ENCODE results near the gene CMYA5. TPM values are rescaled to one million over a fixed set of nuclear protein-coding genes. Genes with fewer than 3 reads are reported as not detected.
A peak's percentile ranks its signal among the peaks of the same experiment; 100 is the strongest.

CMYA5 gene
- total RNA-seq, 4 donors from 2014 or later: 15.8 to 49.4 (median 27.0) TPM

- no peaks in the 10 kb centered on the region for H3K27me3 ChIP-seq
- no peak overlapping the region for H3K4me3 ChIP-seq
- DNase-seq: no peak
- peak overlapping the region; percentile 67 to 73 for H3K27ac ChIP-seq
- TF ChIP-seq POLR2A (IDR thresholded peaks at IDR 0.05) (no peak), CTCF (IDR thresholded peaks at IDR 0.05) (no peak)
- H3K4me1 ChIP-seq: peaks cover 0 to 6% of the 10 kb centered on the region in 2 donors
- no peaks in the 10 kb centered on the region for H3K9me3 ChIP-seq
- intact Hi-C loops (cut with DNase I; ENCODE audit: low total_unique reads): no loop called here
- no peaks in the 10 kb centered on the region for H3K36me3 ChIP-seq
Observed at GRCh38 chr5:79840084-79840990, 150.7 kb downstream of the CMYA5 start.

GRCh38 chr5:79841172-79841571, 151.5 kb downstream of the CMYA5 start:
- no peak for DNase-seq
- TF ChIP-seq CTCF (IDR thresholded peaks at IDR 0.05) (no peak), POLR2A (IDR thresholded peaks at IDR 0.05) (no peak)
- intact Hi-C loops (cut with DNase I; ENCODE audit: low total_unique reads): no loop called here
- H3K4me1 ChIP-seq: peaks cover 0 to 6% of the 10 kb centered on the region in 2 donors
- H3K27me3 ChIP-seq: no peaks in the 10 kb centered on the region
- H3K9me3 ChIP-seq: no peaks in the 10 kb centered on the region
- no peaks in the 10 kb centered on the region for H3K36me3 ChIP-seq
- no peak overlapping the region for H3K4me3 ChIP-seq
- H3K27ac ChIP-seq: peak overlapping the region; percentile 67 to 73

GRCh38 chr5:79842006-79842881, 152.6 kb downstream of the CMYA5 start:
- Histone ChIP-seq H3K9me3 (no peaks in the 10 kb centered on the region), H3K27me3 (no peaks in the 10 kb centered on the region), H3K27ac (peak overlapping the region; percentile 67 to 73), H3K4me3 (no peak overlapping the region), H3K4me1 (peaks cover 0 to 6% of the 10 kb centered on the region in 2 donors), H3K36me3 (no peaks in the 10 kb centered on the region)
- no peak for TF ChIP-seq CTCF (IDR thresholded peaks at IDR 0.05)
- no peak for TF ChIP-seq POLR2A (IDR thresholded peaks at IDR 0.05)
- DNase-seq: no peak
- intact Hi-C loops (cut with DNase I; ENCODE audit: low total_unique reads): no loop called here

GRCh38 chr5:79842991-79843390, 153.4 kb downstream of the CMYA5 start:
- no peak for TF ChIP-seq POLR2A (IDR thresholded peaks at IDR 0.05)
- TF ChIP-seq CTCF (IDR thresholded peaks at IDR 0.05): no peak
- H3K9me3 ChIP-seq: no peaks in the 10 kb centered on the region
- intact Hi-C loops (cut with DNase I; ENCODE audit: low total_unique reads): no loop called here
- DNase-seq: no peak
- no peak overlapping the region for H3K4me3 ChIP-seq
- no peaks in the 10 kb centered on the region for H3K36me3 ChIP-seq
- H3K4me1 ChIP-seq: peaks cover 0 to 6% of the 10 kb centered on the region in 2 donors
- no peaks in the 10 kb centered on the region for H3K27me3 ChIP-seq
- H3K27ac ChIP-seq: peak overlapping the region; percentile 53 to 67
